Iris pigment epithelial cell (primary cell): ENCODE results near the gene CEP162.
"Not testable (repeated sequence)": the region's sequence is repeated elsewhere in the genome, so short reads cannot be mapped to it uniquely, and the experiment has no call there.

ENCODE experiments used
- DNase-seq: peaks from one replicate; pipeline ENCODE4 v3.0.0-alpha.2; 2011; ENCODE audit warnings: low read depth

CEP162 gene

DNA sequence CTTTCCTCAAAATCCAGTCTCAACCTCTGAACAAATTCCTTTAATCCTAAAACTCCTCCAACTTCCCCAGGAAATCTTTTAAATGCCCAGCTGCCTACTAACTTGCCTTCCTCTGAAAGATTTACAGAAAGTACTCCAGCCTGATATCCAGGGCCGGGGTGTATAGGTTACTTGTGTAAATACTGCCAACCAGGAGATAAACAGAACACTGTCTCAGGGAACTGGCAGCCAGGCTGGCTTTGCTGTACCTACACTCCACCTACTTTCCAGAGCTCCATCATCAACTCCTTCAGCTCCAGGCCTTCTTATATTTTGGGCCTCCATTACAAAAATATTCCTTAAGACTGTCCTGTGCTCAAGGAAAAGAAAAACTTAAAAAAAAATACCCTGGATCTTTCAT is 85.9 kb downstream of the CEP162 start:
- DNase-seq, result no peak

DNA sequence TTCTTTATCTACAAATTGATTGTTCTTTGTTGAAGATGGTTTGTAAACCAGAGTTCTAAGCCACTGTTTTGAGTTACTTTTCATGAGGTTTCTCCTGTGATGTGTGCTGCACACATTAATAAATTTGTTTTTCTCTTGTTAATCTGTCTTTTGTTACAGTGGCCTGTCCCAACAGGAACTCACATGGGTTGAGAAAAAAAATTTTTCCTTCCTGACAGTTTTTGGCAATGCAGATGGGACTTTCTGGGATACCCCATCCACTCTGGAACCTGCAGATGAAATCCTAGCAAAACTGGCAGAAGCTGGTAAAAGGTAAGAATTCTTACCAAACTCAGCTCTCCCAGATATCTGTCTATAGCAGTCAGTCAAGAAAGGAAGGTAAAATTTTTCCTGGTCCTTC is 88.1 kb downstream of the CEP162 start:
- no peak for DNase-seq

DNA sequence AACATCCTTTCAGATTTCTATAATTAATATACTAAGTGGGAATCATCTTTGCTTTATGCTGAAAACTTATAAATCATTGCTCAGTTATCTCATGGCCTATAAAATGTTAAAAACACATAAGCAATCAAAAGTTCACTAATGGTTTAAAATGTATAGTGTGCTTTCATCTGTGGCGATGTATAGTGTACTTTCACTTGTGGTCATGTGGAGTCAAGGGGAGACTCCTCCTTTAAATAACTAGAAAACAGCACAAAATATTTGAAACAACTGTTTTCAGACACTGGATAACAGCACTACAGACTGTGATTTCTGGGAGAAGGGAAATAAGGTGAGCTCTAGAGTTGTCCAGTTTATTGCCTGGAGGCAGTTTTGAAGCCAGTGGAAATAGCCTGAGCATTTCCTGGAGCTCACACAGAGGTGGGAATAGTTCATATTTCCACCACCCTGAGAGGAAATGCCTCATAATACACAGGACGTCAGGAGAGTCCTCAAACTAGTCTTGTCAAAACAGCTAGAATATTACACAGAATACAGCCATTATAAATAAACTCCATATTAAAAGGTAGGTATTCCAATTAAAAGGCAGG is 89.4 kb downstream of the CEP162 start:
- peak; percentile 34 for DNase-seq

DNA sequence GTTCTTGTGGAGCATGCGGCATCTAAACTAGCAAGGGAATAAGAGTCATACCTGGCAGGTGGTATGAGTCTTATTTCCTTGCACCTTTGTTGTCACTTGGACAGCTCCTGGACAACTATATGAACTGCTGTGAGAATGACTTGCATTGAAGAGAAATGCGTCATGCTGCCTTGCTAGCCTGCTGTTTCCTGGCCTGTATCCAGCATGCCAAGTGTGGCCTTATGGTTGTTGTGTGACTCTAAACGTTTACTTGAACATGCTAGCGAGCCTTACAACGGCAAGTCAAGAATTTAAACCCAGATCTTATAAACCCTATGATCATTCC is 90.4 kb downstream of the CEP162 start:
- peak; percentile 53 for DNase-seq

DNA sequence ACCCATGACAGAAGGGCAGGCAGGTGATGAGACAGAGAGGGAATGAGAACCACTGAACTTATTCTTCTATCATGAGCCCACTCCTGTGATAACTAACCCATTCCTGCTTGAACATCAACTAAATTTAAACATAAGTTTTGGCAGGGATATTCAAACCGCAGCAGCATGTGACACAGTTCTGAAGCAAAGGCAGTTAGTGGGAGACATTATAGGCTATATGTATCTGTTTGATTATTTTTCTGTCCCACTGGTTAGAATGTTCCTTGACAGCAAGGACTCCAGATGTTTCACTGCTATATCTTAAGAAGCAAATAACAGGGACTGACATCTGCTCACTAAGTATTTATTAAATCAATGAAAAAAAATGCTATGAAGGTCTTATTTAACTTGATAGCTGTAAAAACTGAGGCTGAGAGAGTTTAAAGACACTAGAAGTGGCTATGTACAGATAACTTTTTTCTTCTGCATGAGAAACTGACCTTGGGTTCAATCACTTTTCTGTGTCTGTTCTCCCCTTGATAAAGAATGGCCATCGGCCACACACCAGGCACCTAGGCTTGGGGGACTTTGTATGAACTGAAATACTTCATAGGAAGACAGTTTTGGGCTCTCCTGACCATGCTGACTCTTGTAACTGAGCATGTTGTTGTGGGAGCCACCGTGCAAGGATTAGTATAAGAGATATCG is 90.9 kb downstream of the CEP162 start:
- DNase-seq, result no peak

DNA sequence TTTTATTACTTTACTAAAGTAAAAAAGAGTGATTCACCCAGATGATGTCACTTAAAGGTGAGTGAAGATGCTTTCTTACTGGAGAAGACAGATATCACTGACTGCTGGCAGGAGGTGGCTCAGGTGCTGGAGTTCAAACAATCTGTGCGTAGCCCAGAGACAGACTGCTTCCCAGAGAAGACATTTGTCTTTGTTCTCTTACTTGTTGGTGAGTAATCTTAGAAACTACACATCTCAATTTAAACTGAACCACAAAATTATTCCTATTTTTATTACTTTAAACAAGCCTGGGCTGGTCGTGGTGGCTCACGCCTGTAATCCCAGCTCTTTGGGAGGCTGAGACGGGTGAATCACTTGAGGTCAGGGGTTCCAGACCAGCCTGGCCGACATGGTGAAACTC is 92.2 kb downstream of the CEP162 start:
- DNase-seq, result no peak

DNA sequence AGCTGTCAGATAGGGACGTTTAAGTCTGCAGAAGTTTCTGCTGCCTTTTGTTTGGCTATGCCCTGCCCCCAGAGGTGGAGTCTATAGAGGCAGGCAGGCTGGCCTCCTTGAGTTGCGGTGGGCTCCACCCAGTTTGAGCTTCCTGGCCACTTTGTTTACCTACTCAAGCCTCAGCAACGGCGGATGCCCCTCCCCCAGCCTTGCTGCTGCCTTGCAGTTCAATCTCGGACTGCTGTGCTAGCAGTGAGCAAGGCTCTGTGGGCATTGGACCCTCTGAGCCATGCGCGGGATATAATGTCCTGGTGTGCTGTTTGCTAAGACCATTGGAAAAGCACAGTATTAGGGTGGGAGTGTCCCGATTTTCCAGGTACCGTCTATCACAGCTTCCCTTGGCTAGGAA is 94.1 kb downstream of the CEP162 start:
- DNase-seq, result not testable (repeated sequence)

DNA sequence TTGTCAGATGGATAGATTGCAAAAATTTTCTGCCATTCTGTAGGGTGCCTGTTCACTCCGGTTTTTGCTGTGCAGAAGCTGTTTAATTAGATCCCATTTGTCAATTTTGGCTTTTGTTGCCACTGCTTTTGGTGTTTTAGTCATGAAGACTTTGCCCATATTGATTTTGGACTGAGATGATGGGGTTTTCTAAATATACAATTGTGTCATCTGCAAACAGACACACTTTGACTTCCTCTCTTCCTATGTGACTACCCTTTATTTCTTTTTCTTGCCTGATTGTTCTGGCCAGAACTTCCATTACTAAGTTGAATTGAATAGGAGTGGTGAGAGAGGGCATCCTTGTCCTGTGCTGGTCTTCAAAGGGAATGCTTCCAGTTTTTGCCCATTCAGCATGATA is 97.9 kb downstream of the CEP162 start:
- not testable (repeated sequence) for DNase-seq

DNA sequence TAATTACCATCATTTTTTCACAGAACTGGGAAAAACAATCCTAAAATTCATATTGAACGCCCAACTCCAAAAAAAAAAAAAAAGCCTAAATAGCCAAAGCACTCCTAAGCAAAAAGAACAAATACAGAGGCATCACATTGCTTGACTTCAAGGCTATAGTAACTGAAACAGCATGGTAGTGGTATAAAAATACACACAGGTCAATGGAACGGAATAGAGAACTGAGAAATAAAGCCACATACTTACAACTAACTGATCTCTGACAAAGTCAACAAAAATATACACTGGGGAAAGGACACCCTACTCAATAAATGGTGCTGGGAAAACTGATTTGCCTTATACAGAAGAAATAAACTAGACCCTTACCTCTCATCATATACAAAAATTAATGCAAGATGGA is 104.3 kb downstream of the CEP162 start:
- no peak for DNase-seq

DNA sequence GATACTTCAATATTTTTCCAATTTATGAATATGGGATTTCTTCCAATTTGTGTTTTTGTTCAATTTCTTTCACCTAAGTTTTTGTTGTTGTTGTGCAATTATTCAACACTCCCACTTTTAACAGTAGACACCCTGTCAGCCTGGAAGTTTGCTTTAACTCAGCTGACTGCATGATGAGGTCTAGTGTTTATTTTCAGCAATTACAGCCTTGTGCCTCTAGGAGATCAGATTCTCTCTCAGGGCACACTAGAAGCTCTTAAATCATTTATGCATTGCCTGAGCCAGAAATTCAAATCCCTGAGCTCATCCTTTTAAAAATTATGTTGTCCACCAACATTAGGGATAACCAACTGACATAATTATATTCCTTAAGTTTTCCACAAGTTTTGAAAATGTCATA is 108.2 kb downstream of the CEP162 start:
- DNase-seq, result peak; percentile 9

DNA sequence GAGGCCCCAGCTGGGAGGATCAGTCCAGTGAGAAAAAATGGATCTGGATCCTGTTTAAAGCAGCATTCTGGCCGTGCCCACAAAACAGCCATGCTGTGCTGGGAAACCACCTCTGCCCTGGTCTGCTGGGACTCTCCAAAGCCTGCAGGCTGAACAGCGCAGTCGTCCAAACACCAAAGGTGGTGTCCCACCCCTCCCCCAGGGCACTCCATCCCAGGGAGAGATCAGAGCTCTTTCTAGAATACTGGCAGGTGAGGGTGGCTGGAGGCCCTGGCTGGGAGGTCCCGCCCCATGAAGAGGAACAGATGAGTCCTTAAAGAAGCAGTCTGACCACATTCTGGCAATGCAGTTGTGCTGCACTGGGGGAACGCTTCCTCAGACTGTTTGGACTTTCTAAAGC is 109.3 kb downstream of the CEP162 start:
- DNase-seq, result no peak

DNA sequence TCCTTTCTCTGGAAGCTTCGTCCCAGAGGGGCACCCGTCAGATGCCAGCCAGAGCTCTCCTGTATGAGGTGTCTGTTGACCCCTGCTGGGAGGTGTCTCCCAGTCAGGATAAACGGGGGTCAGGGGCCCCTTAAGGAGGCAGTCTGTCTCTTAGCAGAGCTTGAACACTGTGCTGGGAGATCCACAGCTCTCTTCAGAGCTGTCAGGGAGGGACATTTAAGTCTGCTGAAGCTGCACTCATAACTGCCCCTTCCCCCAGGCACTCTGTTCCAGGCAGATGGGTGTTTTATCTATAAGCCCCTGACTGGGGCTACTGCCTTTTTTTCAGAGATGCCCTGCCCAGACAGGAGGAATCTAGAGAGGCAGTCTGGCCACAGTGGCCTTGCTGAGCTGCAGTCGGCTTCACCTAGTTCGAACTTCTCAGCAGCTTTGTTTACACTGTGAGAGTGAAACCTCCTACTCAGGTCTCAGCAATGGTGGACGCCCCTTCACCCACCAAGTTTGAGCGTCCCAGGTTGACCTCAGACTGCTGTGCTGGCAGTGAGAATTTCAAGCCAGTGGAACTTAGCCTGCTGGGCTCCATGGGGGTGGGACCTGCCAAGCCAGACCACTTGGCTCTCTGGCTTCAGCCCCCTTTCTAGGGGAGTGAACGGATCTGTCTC is 112.4 kb downstream of the CEP162 start:
- not testable (repeated sequence) for DNase-seq

DNA sequence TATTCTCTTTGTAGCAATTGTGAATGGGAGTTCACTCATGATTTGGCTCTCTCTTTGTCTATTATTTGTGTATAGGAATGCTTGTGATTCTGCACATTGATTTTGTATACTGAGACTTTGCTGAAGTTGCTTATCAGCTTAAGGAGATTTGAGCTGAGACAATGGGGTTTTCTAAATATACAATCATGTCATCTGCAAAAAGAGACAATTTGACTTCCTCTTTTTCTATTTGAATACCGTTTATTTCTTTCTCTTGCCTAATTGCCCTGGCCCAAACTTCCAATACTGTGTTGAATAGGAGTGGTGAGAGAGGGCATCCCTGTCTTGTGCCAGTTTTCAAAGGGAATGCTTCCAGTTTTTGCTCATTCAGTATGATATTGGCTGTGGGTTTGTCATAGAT is 116.1 kb downstream of the CEP162 start:
- DNase-seq, result not testable (repeated sequence)

DNA sequence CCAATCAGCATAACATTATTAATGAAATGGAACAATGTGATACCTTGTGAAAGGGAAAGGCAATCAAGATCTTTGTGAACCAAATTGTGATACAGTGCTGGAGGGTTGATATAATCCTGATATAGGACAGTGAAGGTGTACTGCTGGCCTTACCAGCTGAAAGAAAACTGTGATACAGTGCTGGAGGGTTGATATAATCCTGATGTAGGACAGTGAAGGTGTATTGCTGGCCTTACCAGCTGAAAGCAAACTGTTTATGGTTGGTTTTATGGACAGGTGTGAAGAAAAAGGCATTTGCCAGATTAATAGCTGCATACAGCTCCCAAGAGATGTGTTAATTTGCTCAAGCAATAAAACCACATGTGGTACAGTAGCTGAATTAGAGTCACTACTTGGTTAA is 119.9 kb downstream of the CEP162 start:
- no peak for DNase-seq

DNA sequence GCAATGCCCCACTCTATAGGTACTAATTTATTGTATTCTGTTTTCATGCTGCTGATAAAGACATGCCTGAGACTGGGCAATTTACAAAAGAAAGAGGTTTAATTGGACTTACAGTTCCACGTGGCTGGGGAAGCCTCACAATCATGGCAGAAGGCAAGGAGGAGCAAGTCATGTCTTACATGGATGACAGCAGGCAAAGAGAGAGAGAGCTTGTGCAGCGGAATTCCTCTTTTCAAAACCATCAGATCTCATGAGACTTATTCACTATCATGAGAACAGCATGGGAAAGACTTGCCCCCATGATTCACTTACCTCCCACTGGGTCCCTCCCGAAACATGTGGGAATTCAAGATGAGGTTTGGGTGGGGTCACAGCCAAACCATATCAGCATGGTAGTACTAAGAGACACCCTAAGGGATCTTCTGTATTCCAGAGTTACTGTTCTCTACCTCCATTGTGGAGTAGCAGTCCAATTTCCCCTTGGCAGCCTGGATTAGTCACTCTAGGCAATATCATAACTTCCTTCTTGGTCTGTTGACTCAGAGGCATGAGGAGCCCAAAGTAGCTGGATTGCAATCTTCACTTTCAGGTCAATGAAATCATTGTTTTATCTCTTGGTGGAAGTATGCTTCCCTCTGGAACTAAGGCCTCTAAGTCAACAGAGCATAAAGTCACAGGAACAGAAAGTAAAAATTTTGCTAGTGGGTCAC is 122.1 kb downstream of the CEP162 start:
- DNase-seq, result peak; percentile 11

DNA sequence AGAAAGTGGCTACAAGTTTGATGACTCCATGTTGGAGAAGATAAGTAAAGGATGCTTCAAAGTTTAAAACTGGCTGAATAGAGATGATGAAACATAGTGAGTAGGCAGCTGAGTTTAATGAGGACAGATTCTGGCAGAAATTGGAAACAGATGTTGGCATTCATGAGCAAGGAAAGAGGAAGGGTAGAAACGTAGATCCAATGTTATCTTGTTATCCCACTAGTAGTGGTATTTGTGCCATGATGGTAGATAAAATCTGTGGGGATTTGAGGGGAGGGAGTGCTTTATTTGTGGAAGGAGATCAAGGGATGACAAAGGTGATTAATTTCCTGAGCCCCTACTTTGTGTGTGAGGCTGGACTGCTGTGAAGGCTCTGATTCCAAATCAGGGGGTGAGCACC is 124.4 kb downstream of the CEP162 start:
- DNase-seq, result peak; percentile 2

DNA sequence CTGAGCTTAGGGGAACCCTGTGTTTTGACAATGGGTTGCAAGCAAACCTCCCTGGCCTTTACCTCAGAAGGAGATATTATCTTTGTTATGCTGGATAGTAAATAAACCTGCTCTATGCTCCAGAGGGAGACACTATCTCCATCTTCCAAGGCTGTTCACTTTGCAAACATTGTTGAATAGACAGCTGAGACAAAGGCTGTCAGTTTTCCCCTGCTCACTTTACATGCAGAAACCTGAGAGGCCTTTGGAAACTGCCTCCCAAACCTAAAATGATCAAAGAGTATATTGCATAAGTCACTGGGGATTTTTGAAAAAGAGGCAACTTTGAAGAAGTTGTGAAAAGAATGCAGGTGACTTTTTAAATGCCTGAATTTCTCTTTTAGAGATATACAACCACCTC is 132.3 kb downstream of the CEP162 start:
- no peak for DNase-seq

DNA sequence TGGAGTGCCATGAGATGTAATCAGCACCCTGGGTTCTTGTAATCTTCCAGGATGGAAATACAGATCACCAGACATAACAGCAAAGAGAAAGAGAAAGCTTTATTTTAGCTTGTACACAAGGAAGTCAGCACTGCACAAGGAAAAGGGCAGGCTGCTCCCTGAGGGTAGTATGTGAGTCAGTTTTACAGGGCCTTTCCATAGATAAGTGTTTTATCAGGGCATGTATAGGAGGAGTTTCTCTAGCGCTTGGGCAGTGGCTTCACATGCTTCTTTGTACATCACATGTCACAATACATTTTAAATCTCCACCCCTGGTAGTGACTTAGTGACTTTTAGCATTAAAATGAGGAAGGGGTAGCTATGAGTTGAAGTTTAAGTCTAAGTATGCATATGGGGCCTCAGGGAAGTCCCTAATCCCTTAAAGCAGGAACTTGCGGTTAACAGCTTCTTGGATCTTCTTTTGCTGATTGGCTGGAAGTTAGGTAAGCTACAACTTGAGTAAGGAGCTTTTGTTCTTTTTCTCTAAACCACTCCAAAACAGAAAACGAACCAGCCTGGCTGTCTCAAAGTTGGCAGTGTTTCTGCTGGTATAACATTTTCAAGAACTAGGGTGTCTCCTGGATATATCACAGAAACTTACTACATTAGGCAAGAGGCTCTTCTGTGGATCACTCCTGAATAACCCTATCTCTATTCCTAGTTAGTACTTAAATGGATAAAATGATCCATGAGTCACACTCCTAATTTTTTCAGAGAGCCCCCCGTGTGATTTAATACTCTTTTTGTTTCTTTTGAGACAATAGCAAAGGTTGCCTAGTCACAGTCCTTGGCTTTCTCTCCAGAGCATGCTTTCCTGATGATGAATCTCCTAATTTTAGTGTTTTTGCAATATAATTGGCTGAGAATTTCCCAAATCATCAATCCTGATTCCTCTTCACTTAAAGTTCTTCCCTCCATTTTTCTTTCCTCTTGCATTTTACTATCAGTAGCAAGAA is 133.7 kb downstream of the CEP162 start:
- DNase-seq, result peak; percentile 2

DNA sequence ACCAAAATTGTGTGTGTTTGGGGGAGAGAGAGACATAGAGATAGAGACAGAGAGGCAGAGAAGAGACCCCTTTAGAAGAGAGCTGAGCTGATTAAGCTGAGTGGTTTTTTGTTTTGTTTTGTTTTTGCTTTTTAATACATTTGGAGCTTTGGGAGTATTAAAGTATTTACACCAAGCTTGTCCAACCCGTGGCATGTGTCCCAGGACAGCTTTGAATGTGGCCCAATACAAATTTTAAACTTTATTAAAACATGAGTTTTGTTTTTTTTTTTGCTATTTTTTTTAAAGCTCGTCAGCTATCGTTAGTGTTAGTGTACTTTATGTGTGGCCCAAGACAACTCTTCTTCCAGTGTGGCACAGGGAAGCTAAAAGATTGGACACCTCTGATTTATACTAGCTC is 137.9 kb downstream of the CEP162 start:
- no peak for DNase-seq

DNA sequence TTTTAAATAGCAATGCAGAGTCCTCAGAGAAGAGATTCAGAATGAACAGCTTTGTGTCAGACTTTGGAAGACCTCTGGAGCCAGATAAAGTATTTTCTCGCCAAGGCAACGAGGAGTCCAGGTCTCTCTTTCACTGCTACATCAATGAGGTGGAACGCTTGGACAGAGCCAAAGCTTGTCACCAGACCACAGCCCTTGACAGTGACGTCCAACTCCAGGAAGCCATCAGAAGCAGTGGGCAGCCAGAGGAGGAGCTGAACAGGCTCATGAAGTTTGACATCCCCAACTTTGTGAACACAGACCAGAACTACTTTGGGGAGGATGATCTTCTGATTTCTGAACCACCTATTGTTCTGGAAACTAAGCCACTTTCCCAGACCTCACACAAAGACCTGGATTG is 138.4 kb downstream of the CEP162 start:
- DNase-seq, result no peak

DNA sequence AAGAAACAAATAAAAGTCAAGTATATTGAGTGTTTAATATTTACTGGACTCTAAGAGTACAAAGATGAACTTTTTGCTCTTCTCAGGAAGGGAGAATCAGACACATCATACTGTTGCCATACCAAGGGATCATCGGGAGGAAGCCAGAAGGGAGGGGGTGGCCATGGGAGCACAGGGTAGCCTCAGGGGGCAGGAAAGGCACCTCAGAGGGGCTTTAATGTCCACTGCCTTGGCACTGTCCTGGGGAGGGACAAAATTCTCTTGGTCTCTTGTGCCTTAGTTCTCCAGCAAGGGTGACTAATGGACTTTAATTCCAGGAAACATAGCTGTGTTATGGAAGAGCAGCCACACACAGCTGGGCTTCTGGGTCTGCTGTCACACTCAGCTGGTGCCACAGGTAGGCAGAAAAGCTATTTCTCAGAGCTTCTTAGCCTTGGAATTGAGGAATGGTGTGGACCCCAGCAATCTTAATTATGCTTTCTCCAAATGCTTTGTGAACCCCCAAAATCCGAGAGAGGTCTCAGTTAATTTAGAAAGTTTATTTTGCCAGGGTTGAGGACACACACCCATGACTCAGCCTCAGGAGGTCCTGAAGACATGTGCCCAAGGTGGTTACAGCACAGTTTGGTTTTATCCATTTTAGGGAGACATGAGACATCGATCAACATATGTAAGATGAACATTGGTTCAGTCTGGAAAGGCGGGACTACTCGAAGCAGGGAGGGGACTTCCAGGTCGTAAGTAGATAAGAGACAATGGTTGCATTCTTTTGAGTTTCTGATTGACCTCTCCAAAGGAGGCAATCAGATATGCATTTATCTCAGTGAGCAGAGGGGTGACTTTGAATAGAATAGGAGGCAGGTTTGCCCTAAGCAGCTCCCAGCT is 140.7 kb downstream of the CEP162 start:
- no peak for DNase-seq
